SKM-1 (cell line): ENCODE data around the gene PIM3.
"Not testable (repeated sequence)": the region's sequence is repeated elsewhere in the genome, so short reads cannot be mapped to it uniquely, and the experiment has no call there.

ENCODE experiments used
- DNase-seq: peaks from one replicate; lab custom pipeline; 2025; ENCODE audit not compliant: unreplicated experiment; lab: John Stamatoyannopoulos, UW

The PIM3 gene

GRCh38 chr22:49942565-49943404, 17.8 kb upstream of the PIM3 start:
- no peak for DNase-seq

DNA sequence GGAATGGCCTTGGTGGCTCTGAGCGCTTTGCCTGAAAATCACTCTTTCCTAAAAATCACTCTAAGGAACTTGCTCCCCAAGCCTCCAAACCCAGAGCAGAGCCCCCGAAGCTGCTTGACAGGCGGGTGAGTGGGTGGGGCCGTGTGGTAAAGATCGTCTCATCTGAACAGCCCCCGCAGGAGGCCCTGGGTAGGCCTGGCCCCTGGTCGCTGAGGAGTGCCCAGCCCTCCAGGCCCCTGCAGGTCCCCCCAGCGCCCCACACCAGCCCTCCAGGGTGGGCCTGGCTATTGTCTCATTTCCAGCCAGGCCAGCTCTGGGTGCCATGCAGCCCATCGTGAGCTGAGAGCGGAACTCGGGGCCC, 17.2 kb upstream of the PIM3 start:
- DNase-seq, result no peak

DNA sequence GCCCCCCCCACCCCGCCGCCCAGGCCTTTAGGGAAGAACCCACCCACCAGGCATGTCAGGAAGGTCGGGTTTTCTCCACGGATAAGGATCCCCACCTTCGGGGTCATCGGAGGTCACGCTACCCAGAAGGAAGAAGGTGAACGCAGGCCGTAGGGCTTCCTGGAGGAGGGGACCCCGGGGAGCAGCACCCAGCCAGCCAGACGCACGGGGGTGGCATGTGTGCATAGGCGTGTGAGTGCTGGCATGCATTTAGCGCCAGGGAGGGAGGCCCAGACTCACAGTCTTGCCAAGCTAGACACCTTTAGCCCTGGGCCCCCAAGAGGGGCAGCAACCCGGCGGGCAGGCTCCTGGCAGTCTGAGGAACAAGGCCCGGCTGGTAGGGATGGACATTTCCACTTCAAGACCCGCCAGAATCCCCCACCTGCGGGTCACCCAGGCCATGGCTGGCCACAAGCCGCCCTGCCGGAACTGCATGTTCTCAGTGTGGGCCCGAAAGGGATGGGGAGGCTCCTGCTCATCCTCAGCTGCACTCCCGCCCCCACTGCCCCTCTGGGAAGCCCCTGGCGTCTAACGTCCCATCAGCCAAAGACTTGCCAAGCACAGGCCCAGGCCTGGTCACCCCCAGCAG, 16.7 kb upstream of the PIM3 start:
- DNase-seq, result no peak

GRCh38 chr22:49944399-49944891, 16.1 kb upstream of the PIM3 start:
- DNase-seq, result no peak

GRCh38 chr22:49945042-49945794, 15.4 kb upstream of the PIM3 start:
- DNase-seq, result not testable (repeated sequence)

DNA sequence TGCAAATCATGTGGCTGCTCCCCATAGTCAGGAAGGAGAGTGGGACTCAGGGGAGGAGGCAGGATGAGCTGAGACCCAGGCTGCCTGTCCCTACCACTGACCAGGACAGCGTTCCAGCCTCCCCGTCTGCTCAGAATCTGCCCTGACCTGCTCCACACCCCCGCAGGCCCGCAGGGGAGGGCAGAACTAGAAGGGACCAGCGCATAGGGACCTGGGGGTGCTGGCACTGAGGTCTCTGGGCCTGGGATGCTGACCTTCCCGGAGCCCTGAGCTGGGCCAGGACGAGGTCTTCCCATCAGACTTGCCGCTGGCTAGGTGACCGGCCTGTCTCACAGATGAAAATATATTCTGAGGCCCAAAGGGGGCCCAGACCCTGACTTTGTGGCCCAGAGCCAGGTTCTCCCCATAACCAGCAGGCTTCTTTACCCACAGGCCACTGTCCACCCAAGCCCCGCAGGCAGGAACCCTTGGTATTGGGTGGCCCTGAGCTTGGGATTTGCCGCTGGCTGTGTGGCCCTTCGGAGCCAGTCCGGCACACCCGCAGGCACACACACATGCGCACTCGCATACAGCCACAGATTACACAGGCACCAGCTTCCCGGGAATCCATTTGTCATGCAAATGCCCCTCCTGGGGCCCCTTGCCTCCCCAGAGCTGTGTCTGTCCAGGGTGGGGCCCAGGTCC, 13.8 kb upstream of the PIM3 start:
- no peak for DNase-seq

GRCh38 chr22:49947296-49947622, 13.3 kb upstream of the PIM3 start:
- DNase-seq, result no peak

- DNase-seq, result no peak
Observed at GRCh38 chr22:49948116-49948957, 12.2 kb upstream of the PIM3 start.

GRCh38 chr22:49948958-49949913, 11.3 kb upstream of the PIM3 start:
- DNase-seq, result no peak

DNA sequence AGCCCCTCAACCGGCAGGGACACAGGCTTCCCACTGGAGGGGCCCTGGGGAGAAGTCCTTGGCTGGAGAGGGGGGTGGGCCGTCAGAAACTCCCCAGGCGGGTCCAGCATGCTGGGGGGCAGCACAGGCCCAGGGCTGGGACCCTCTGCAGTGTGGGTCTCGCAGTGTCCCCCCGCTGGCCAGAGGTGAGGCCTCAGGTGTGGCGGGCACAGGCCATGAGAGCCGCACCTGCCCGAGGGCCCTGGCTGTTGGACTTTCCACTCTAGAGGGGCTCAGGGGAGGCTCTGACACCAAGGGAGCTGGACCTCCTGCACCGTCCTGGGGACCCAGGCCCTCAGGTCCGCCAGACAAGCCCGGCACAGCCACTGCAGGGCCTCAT, 10.7 kb upstream of the PIM3 start:
- no peak for DNase-seq

DNA sequence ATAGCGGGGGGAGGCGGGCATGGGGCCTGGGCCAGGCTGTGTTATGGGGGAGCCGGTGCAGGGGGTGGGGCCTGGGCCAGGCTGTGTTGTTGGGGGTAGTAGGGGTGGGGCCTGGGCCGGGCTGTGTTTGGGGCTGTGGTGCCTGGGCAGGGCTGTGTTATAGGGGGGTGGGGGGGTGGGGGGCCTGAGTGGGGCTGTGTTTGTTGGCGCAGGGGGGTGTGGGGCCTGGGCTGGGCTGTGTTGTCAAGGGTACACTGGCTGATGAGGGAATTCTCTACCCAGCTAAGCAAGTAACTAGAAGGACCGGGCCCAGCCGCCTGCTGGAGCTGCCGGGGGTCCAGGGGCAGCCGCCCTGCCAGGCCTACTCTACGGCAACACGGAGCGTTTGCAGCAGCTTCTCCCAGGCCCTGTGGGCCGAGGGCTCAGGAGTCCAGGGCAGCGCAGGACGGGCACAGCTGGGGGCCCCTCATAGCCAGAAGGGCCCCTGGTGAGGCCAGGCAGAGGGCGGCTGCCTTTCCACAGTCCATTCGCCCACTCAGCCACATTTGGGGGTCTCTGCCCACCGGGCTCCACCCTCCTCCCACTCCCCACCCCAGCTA, 10.1 kb upstream of the PIM3 start:
- DNase-seq, result no peak

DNA sequence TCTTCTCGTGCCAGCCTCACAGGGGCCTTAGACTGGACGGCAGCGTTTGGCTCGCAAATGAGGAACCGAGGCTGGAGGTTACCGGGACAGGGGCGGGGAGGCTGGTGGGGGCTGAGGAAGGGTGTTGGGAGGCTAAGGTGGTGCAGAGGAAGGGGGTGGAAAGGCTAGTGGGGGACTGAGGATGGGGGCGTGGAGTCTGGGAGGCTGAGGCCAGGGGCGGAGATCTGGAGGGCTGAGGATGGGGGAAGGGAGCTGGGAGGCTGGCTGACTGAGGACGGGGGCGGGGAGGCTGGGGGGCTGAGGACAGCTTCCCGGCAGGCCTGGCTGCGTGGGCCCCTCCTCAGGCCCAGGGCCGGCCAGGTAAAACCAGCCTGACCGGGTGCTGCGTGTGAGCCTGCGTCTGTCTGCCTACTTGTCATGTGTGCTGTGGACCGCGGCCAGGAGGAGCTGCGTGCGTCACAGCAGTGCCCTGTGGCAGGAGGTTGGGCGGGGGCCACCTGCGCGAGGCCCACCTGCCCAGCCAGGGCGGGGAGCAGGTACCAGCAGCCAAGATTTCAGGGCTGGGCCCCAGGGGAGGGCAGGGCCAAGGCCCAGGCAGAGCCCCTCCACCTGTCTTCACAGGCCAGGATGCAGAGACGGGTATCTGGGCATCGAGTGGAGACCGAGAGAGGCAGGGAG, 9.4 kb upstream of the PIM3 start:
- no peak for DNase-seq

DNA sequence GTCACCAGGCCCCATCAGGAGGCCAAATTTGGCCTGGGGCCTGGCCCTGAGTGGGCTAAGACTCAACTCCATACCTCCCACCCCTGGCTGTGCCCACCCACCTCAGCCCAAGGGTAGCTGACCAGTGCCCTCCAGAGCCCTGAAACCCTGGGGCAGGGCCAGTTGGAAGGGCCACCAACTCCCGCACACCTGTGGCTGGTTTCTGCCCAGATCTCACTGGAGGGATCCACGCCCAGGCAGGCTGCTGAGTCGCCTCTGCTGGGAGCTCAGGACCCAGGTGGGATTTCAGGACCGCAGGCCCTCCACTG, 8.9 kb upstream of the PIM3 start:
- DNase-seq, result no peak

- no peak for DNase-seq
Observed at GRCh38 chr22:49951986-49952896, 8.3 kb upstream of the PIM3 start.

GRCh38 chr22:49953027-49953679, 7.4 kb upstream of the PIM3 start:
- DNase-seq, result no peak

DNA sequence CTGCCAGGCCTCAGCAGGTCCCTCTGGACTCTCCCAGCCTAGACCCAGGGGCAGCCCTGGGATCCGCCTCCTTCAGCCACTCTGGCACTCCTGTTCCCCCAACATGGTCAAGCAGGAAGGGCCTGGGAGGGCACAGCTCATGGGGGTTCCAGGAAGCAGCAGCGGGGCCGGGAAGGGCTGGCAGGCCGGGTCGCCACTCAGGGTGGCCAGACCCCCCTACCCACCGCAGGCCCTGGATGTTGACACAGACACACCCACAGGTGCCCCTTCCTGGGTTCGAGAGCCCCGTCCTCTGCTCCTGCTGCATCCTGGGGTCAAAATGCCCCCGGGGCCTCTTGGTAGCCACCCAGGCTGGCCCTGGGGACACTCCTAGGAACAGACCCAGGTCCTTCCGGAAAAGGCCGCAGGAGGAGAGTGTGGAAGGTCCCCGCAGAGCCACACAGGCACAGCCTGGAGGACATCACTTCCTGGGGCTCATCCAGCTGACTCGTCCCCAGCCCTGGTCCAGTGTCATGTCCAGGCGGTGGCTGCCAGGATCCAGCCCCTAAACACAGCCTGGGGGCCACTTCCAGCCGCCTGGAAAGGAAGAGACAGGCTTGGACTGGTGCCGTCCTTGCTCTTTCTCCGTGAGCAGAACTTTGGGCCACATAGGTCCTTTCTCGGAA, 6.8 kb upstream of the PIM3 start:
- DNase-seq, result no peak

DNA sequence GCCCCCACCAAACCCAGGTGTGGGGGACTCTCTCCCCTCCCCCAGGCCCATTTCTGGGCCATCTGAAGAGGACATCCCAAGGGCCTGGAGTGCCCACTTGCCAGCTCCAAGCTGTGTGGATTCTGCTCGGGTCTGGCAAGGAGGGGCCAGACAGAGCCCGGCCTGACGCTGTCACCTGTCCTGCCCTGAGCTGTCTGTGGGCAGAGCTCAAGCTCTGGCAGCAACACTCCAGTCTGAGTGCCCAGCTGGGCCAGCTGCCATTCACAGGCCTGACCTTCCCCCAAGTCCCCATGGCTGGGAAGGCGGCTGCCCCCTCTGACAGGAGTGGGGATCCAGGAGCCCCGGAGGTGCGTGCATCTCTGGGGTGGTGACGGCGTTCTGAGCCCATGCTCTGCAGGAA, 6.2 kb upstream of the PIM3 start:
- no peak for DNase-seq
